Mesenchymal stem cell (in vitro differentiated cells and primary cell): ENCODE results near the gene KDM4D.

ENCODE experiments used
- DNase-seq: peaks from one replicate; pipeline ENCODE4 v3.0.0-alpha.2; 2013
- H2AFZ ChIP-seq: one replicate; pipeline ENCODE4 v1.6.1; 2013; ENCODE audit warnings: low read depth, mild to moderate bottlenecking, control low read depth, inconsistent platforms, low read length, moderate library complexity
- H2AK5ac ChIP-seq: 2 replicates; pipeline ENCODE4 v1.6.1; 2013; ENCODE audit warnings: low read length, moderate library complexity, mild to moderate bottlenecking, inconsistent platforms; ENCODE audit not compliant: severe bottlenecking
- H2BK120ac ChIP-seq: one replicate; pipeline ENCODE4 v1.6.1; 2013; ENCODE audit warnings: low read depth, mild to moderate bottlenecking, inconsistent platforms, low read length, moderate library complexity
- H2BK12ac ChIP-seq, 2 experiments: one replicate each; pipeline ENCODE4 v1.6.1; 2013; ENCODE audit warnings: inconsistent platforms in 2 of 2, low read length in 2 of 2, mild to moderate bottlenecking in 2 of 2, moderate library complexity in 2 of 2, control low read depth in 1 of 2
- H2BK15ac ChIP-seq: one replicate; pipeline ENCODE4 v1.6.1; 2013; ENCODE audit warnings: mild to moderate bottlenecking, low read depth, inconsistent platforms; ENCODE audit not compliant: poor library complexity, severe bottlenecking
- H2BK5ac ChIP-seq: 2 replicates; pipeline ENCODE4 v1.6.1; 2013; ENCODE audit warnings: low read depth, mild to moderate bottlenecking, low read length, control low read depth, inconsistent platforms; ENCODE audit not compliant: poor library complexity, severe bottlenecking
- H3K14ac ChIP-seq, 2 experiments: one replicate each; pipeline ENCODE4 v1.6.1; 2013; ENCODE audit warnings: inconsistent platforms in 2 of 2, low read length in 2 of 2, control low read depth in 1 of 2, mild to moderate bottlenecking in 1 of 2, moderate library complexity in 1 of 2
- H3K18ac ChIP-seq, 2 experiments: one replicate each; pipeline ENCODE4 v1.6.1; 2013; ENCODE audit warnings: inconsistent platforms in 2 of 2, low read length in 2 of 2, control low read depth in 1 of 2, low read depth in 1 of 2, mild to moderate bottlenecking in 1 of 2
- H3K23ac ChIP-seq, 2 experiments: one replicate each; pipeline ENCODE4 v1.6.1; 2013; ENCODE audit warnings: inconsistent platforms in 2 of 2, low read length in 2 of 2, mild to moderate bottlenecking in 2 of 2, moderate library complexity in 2 of 2, control low read depth in 1 of 2
- H3K27ac ChIP-seq: 2 replicates; pipeline ENCODE4 v1.5.1; 2013; ENCODE audit warnings: mild to moderate bottlenecking, moderate library complexity, low read length, control low read depth, inconsistent platforms; ENCODE audit not compliant: poor library complexity, severe bottlenecking
- H3K27me3 ChIP-seq, 2 experiments: 2 replicates each; pipeline versions ENCODE4 v1.6.1 to v1.7.0; 2013; ENCODE audit warnings: low read length in 2 of 2, mild to moderate bottlenecking in 2 of 2, moderate library complexity in 2 of 2, control low read depth in 1 of 2, inconsistent platforms in 1 of 2; ENCODE audit not compliant: control insufficient read depth in 1 of 2, insufficient read depth in 1 of 2
- H3K36me3 ChIP-seq, 2 experiments: 2 replicates each; pipeline versions ENCODE4 v1.6.1 to v1.7.0; 2013; ENCODE audit warnings: low read length in 2 of 2, control low read depth in 1 of 2, inconsistent platforms in 1 of 2, low read depth in 1 of 2, mild to moderate bottlenecking in 1 of 2; ENCODE audit not compliant: insufficient read depth in 2 of 2, control insufficient read depth in 1 of 2
- H3K4ac ChIP-seq, 2 experiments: one replicate each; pipeline ENCODE4 v1.6.1; 2013; ENCODE audit warnings: inconsistent platforms in 2 of 2, low read length in 2 of 2, mild to moderate bottlenecking in 2 of 2, moderate library complexity in 2 of 2, control low read depth in 1 of 2, low read depth in 1 of 2
- H3K4me1 ChIP-seq: 2 replicates; pipeline ENCODE4 v1.6.1; 2013; ENCODE audit warnings: low read depth, low read length, control low read depth; ENCODE audit not compliant: control insufficient read depth, insufficient read depth
- H3K4me2 ChIP-seq: 2 replicates; pipeline ENCODE4 v1.6.1; 2013; ENCODE audit warnings: low read length, mild to moderate bottlenecking, inconsistent platforms; ENCODE audit not compliant: poor library complexity, severe bottlenecking
- H3K4me3 ChIP-seq, 2 experiments: 2 replicates each; pipeline versions ENCODE4 v1.5.1 to v1.7.0; 2013; ENCODE audit warnings: low read length in 2 of 2, mild to moderate bottlenecking in 2 of 2, control low read depth in 1 of 2, low read depth in 1 of 2; ENCODE audit not compliant: insufficient read depth in 1 of 2
- H3K79me1 ChIP-seq: replicated peaks from 2 replicates; pipeline ENCODE4 v1.6.1; 2013; ENCODE audit warnings: mild to moderate bottlenecking, control low read depth, low read length, inconsistent platforms; ENCODE audit not compliant: poor library complexity, severe bottlenecking
- H3K9ac ChIP-seq: 2 replicates; pipeline ENCODE4 v1.7.0; 2013; ENCODE audit warnings: mild to moderate bottlenecking, low read length, moderate library complexity
- H3K9me3 ChIP-seq: 2 replicates; pipeline ENCODE4 v1.7.0; 2013; ENCODE audit warnings: mild to moderate bottlenecking, low read length; ENCODE audit not compliant: control insufficient read depth
- H4K8ac ChIP-seq: one replicate; pipeline ENCODE4 v1.6.1; 2013; ENCODE audit warnings: inconsistent platforms, mild to moderate bottlenecking, low read length, moderate library complexity
- H4K91ac ChIP-seq: one replicate; pipeline ENCODE4 v1.6.1; 2013; ENCODE audit warnings: mild to moderate bottlenecking, low read length, inconsistent platforms
- WGBS: methylation state at CpG from one replicate; pipeline ENCODE4 v1.1.7; 2013; ENCODE audit warnings: mixed read lengths; 5-methylcytosine and 5-hydroxymethylcytosine counted together

Gene KDM4D

GRCh38 chr11:95042906-95043305, 69.4 kb downstream of the KDM4D start:
- Histone ChIP-seq H3K79me1 (no peaks in the 10 kb centered on the region), H3K9me3 (no peaks in the 10 kb centered on the region), H4K8ac (no peak overlapping the region), H2BK15ac (no peak overlapping the region), H3K4me2 (no peak overlapping the region), H2AK5ac (no peak overlapping the region), H3K23ac (no peak overlapping the region), H3K9ac (no peak overlapping the region), H3K4me3 (no peak overlapping the region), H3K14ac (no peak overlapping the region), H3K18ac (peak overlapping the region in 1 of 2 experiments; percentile 28), H4K91ac (no peak overlapping the region), H3K4me1 (no peaks in the 10 kb centered on the region), H3K27me3 (peaks cover 28 to 55% of the 10 kb centered on the region in 2 experiments), H2BK5ac (no peak overlapping the region), H2BK120ac (no peak overlapping the region), H2BK12ac (peak overlapping the region in 1 of 2 experiments; percentile 6), H3K27ac (no peak overlapping the region), H3K4ac (no peak overlapping the region), H2AFZ (no peak overlapping the region), H3K36me3 (no peaks in the 10 kb centered on the region)
- 82% methylated on average over 3 of the region's 3 CpGs for WGBS
- no peak for DNase-seq

DNA sequence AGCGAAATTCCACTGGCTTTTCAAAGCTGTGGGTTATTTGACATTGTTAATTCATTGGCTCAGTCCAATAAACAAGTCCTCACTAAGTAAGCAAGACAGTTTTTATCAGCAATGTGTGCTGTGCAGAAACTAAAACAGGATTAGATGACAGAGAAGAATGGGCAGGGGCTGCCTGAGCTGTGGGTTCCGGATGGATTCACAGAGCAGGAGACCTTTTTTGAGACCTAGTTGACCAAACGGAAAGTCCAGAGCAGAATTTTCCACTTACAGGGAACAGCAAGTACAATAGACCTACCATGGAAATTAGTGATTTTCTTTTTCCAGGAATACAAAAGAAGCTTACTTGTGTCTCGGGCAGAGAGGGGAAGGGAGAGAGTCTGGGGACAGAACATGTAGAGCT, 70.5 kb downstream of the KDM4D start:
- Histone ChIP-seq H2AK5ac (no peak overlapping the region), H3K27me3 (peaks cover 28 to 51% of the 10 kb centered on the region in 2 experiments), H3K14ac (no peak overlapping the region), H2AFZ (no peak overlapping the region), H3K23ac (no peak overlapping the region), H3K9ac (no peak overlapping the region), H4K8ac (no peak overlapping the region), H3K27ac (no peak overlapping the region), H3K36me3 (no peaks in the 10 kb centered on the region), H2BK120ac (no peak overlapping the region), H4K91ac (no peak overlapping the region), H3K4me1 (no peaks in the 10 kb centered on the region), H3K4me3 (no peak overlapping the region), H2BK15ac (no peak overlapping the region), H3K4me2 (no peak overlapping the region), H3K9me3 (no peaks in the 10 kb centered on the region), H3K18ac (no peak overlapping the region), H3K4ac (no peak overlapping the region), H2BK12ac (no peak overlapping the region), H2BK5ac (no peak overlapping the region), H3K79me1 (no peaks in the 10 kb centered on the region)
- peak; percentile 17 for DNase-seq
- WGBS, result 81% methylated on average over 2 of the region's 4 CpGs

GRCh38 chr11:95045812-95046211, 72.3 kb downstream of the KDM4D start:
- Histone ChIP-seq H2BK15ac (no peak overlapping the region), H2BK120ac (no peak overlapping the region), H2BK5ac (no peak overlapping the region), H2BK12ac (no peak overlapping the region), H3K4me2 (no peak overlapping the region), H3K27me3 (peaks cover 24 to 51% of the 10 kb centered on the region in 2 experiments), H3K18ac (no peak overlapping the region), H3K23ac (no peak overlapping the region), H3K79me1 (no peaks in the 10 kb centered on the region), H3K14ac (no peak overlapping the region), H3K9me3 (no peaks in the 10 kb centered on the region), H3K27ac (no peak overlapping the region), H3K4ac (no peak overlapping the region), H3K4me1 (no peaks in the 10 kb centered on the region), H3K9ac (no peak overlapping the region), H2AFZ (no peak overlapping the region), H3K36me3 (no peaks in the 10 kb centered on the region), H3K4me3 (no peak overlapping the region), H4K91ac (no peak overlapping the region), H4K8ac (no peak overlapping the region), H2AK5ac (no peak overlapping the region)
- DNase-seq, result no peak
